ELR (cell line): ENCODE results near the gene CACNA1B.

ENCODE experiments used
- DNase-seq: peaks from one replicate; pipeline ENCODE4 v3.0.0-alpha.2; 2015; ENCODE audit warnings: low read depth

CACNA1B gene

DNA sequence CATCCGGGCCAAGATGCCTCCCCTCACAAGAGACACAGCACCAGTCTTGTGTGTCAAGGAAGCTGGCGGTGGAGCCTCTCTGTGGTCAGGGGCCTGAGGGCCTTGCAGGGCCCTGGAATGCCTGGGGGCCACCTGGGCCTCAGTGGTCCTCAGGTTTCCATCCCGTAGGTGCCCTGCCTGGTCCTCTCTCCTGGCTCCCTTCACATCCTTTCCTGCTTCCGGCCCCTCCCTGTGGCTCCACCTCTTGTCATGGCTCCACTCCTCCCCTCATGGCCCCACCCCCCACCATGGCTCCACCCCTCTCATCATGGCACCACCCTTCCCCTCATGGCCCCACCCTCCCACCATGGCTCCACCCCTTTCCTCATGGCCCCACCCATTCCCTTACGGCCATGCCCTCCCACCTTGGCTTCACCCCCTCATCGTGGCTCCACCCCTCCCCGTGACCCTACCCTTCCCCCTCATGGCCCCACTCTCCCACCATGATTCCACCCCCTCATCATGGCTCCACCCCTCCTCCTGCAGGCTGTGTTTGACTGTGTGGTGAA is 175.8 kb downstream of the CACNA1B start:
- DNase-seq: no peak

DNA sequence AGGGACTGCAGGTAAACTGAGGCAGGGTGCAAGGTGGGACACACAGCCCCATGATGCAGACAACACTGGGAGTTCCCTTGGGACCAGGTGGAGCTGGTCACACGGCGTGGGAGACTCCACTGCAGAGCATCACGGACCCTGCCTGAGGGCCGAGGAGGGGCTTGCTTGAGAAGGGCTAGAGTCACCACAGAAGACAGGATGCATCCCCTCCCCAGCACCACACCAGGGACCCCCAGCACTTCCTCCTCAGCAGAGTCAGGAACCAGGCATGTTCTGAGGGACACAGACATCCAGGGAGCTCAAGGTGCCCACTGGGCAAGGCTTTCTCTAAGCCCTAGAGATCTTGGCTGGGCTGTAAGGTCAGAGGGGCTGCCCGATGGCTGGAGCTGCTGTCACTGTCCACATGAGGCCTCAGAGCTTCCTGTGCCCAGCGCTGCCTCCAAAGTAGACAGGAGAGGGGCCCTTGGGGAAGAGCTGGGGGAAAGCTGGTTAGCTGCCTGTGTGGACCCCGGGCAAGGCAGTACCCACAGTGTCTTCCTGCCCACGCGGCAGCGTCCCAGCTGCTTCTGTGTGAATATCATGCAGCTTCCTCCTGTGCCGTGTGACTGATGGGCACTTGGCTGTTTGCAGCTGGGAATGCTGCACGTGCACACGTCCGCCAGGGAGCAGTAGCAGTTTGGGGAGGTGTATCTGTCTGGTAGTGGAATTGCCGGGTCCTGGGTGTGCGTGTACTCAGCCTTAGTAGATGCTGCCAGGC is 176.6 kb downstream of the CACNA1B start:
- no peak for DNase-seq

DNA sequence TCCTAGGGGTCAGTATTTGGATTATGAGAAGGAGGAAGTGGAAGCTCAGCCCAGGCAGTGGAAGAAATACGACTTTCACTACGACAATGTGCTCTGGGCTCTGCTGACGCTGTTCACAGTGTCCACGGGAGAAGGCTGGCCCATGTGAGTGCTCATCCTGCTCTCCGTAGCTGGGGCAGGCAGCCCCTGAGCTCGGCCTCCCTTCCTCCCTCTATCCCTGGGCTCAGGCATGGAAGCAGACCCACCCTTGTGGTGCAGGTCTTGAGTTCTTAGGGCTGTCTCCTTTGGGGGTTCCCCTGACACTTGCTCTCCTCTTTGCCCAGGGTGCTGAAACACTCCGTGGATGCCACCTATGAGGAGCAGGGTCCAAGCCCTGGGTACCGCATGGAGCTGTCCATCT is 180.1 kb downstream of the CACNA1B start:
- DNase-seq: no peak

DNA sequence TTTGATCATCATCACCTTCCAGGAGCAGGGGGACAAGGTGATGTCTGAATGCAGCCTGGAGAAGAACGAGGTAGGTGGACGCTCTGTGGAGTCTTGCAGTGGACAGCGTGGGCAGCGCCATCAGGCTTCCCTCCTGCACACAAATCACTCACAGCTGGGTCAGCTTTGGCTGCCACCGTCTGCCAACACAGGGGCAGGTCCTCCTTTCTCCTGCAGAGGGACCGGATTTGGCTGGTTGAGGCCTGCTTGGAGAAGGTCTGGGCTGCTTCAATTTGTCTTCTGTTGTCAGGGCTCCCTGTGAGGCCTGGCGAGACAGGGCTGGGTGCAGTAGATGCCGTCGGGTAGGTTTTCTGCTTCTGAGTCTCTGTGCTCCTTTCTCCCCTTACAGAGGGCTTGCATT is 180.6 kb downstream of the CACNA1B start:
- DNase-seq: no peak

DNA sequence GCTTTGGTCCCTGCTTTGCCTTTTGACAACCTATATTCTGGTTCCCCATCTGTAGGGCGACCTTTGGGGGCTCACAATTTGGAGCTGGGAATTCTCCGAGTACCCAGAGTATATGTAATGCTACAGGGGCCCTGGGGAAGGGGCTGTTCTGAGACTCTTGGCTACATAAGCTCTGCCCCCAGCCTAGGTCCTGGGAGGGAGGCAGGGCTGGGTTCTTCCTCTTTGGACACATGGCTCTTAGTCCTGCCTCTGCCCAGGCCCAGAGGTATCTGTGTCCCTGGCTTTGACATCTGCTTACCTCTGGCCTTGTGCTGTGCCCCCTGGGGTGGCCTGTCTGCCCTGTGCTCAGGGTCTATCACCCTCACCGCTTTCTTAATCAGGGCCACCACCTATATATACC is 181.6 kb downstream of the CACNA1B start:
- DNase-seq: no peak

DNA sequence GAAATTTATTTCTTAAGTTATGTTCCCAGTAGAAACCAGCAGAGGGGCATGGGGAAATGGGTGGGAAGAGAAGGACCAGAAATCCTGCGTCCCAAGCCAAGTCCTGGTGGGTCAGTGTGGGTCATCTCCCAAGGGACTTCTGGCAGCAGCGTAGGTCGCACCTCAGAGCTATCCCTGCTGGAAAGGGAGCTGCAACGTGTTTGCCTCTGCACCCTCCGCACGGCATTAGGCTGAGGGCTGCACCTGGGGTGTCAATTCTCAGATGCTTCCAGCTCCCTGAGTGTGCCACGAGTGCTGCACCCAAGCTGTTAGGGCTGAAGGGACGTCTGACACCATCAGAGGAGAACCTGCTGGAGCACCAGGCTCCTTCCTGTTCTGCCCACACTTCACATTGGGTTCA is 182.8 kb downstream of the CACNA1B start:
- no peak for DNase-seq

DNA sequence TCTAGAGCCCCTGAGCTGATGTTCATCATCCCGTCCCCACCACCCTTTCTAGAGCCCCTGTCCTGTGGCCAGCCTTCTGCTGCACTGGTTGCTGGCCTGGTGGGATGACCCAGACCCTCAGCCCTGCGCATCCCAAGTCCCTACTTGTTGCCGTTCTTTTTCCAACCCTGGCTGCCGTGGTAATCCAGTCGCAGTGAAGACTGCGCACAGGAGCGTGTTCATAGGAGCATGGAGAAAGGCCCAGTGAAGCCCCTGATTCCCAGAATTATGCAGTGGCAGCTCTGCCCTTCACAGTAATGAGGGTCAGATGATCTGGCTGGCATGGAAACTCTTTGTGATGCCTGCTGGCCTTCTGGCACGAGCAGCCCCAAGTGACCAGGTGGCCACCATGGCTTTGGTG is 183.3 kb downstream of the CACNA1B start:
- DNase-seq: no peak

DNA sequence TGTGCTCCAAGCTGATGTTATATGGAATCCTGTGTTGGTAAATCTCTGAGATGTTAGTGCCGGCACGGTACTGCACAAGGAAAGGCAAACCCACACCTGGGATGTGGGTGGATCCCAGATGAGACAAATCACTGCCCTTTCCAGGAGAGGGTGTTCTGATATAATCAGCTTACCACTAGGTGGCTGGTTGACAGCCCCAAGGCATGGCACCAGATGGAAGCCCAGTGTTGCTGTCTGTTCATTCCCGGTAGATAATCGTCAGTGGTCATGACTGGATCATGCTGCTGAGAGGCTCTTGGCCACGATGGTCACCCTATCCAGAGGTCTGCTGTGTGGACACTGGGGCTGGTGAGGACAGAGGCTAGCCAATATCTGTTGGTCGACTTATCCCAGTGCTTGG is 184.0 kb downstream of the CACNA1B start:
- no peak for DNase-seq

DNA sequence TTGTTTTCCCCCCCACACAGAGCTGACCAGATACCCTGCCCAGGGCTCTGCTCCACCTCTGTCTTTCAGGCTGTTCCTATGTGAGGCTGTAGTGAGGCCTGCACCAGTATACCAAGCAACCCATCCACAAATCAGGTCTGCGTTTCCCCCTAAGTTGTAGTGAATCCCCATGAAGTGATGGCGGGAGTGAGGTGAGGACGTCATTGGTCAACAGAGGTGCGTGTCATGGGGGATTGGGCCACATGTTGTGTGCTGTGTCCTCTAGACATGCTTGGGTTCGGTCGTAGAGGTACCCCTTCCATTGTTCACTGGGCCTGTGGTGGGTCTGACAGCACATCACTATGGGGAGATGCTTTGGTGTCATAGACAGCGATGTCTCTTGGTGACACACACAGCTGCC is 184.6 kb downstream of the CACNA1B start:
- DNase-seq: no peak

DNA sequence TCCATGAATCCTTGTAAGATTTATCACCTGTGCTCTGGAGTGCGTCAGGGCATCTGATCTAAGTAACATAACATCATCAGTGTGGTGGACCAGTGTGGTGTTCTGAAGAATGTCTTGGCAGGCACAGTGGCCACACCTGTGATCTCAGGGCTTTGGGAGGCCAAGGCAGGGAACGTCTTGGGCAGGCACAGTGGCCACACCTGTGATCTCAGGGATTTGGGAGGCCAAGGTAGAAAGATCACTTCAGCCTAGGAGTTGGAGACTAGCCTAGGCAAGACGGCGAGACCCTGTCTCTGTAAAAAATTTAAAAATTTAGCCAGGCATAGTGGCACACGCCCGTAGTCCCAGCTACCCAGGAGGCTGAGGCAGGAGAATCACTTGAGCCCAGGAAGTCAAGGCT is 185.5 kb downstream of the CACNA1B start:
- no peak for DNase-seq

DNA sequence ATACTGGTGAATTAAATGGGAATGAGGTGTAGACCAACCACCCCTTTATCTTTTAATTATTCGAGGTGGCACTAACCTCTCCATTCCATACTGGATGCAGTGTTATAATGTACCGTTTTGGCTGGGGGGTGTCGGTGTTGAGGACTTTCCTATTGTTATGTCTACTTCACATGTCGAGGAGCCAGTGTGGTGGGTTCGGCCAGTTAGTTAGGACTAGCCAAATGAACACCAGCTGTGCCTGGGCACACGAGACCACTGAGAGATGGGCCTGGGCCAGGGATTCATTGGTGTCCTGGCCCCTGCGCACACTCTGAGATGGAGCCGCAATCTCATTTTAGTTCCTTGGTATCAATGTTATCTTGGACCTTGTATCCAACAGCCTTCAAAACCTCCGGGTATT is 186.2 kb downstream of the CACNA1B start:
- DNase-seq: no peak

DNA sequence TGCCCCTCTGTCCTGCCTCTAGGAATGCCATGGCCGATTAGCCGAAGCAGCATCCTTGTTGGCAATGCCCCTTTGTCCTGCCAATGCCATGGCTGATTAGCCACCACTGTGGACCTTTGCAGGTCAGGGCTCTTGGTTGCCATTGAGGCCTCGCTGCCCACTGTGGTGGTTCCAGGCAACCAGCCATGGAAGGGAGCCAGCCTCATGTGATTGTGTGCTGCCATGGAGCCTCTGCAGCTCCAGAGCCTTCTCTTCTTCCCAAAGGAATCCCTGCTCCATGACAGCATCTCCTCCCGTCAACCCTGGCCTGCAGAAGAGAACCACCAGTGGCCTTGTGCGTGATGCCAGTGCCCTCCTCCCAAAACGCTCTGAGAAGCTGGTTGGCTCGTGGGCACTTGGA is 187.0 kb downstream of the CACNA1B start:
- no peak for DNase-seq

DNA sequence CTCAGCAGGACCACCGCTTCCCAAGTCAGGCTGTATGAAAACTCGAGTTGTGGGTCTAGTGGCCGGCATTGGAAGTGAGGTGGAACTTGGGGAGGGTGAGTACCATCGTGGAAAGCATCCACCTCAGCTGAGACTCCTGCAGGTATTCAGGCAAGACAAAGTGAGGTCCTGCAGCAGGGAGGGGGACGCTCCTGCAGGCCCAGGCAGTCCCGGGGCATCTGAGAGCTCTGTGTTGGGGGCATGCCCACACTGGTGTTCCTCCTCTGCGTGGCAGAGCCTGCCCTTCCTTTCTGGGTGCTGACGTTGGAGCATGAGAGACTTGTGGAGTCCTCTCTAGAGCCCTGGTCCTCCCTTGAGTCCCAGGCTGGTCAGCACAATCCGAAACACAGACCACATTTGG is 187.7 kb downstream of the CACNA1B start:
- no peak for DNase-seq

DNA sequence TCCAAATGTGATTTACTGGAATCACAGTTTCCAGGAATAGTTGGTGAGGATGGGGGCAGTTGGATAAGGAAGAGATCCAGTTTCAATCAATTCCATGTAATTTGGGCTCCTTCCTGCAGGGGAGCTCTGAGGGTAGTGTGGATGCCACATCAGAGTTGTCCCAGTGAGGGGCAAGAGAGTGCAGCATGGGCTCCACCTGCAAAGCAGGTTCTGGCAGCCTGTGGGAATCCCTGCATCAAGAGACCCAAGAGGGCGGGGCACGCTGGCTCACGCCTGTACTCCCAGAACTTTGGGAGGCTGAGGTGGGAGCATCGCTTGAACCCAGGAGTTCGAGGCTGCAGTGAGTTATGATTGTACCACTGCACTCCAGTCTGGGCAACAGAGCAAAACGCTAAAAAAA is 188.5 kb downstream of the CACNA1B start:
- DNase-seq: no peak

DNA sequence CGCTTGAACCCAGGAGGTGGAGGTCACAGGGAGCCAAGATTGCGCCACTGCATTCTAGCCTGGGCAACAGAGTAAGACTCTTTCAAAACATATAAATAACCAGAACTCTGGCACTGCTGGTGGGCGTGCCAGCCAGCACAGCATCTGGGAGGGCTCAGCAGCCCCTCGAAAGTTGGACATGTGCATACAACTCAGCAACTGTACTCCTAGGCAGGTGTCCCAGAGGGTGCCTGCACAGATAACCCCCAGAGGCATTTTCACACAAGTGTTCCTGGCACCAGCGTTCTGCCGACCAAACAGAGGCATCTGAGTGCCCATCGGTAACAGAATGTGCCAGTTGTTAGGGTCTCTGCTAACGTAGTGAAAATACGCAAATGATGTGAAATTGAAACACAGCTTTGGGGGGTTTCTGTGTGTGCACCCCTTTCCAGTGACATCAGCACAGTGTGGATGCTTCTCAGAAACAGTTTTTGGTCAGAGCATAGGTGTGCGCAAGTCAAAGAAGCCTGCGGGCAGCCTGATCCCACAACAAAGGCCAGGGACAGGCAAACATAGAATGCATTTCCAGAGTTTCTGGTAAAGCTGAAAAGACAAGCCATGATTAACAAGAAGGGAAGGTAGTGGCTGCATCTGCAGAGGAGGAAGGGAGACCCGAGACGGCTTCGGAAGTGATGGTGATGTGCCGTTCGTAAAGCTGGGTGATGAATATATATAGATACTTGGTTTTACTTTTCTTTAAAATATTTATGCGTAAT is 190.2 kb downstream of the CACNA1B start:
- no peak for DNase-seq

DNA sequence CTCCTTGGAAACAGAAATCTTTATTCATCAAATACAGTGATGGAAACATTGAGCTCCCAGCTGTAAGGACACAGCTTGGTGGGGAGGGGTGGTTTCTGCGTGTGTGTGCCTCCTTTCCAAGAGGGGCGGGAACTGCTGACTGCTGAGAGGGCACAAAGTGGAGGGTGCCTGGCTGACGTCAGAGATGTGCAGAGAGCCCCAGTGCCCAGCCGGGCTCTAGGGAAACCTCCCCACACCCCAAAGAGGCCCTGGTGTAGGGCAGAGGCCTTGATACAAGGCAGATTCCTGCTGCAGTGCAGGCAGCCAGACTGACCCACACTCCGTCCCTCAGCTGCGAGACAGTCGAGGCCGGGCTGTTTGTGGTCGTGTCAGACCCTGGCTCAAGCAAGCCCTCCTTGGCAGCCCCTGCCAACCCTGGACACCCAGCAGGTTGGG is 191.0 kb downstream of the CACNA1B start:
- no peak for DNase-seq

DNA sequence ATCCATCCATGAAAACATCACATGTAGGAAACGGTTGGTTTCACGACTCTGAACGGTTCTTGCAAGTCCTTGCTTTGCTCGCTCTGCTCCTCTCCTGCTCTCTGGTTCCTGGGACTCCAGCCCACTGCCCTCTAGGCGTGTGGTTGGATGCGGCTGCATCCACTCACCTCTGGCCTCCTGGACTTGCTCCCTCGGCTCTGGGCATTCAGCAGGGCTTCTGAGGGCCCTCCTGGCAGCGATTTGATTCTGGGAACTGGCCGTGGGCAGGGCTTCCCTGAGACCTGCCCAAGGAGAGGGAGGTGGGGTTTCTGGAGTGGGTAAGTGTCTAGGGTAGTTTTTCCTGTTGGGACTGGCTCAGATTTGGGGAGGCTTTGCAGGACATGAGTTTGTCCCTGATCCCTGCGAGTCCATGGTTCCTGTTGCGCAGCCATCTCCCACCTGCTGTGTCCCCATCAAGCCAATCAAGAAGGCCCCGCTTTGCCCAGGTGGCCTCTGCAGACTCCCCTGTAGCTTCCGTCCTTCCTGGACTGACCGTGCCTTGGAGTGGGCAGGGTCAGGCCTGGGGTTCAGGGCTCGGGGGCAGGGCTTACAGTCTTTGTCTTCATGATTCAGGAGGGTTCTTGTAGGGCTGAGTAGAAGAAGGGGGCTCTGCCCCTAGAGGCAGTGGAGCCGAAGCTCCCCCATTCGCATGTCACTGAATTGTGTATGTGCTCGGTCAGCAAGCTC is 192.3 kb downstream of the CACNA1B start:
- no peak for DNase-seq

DNA sequence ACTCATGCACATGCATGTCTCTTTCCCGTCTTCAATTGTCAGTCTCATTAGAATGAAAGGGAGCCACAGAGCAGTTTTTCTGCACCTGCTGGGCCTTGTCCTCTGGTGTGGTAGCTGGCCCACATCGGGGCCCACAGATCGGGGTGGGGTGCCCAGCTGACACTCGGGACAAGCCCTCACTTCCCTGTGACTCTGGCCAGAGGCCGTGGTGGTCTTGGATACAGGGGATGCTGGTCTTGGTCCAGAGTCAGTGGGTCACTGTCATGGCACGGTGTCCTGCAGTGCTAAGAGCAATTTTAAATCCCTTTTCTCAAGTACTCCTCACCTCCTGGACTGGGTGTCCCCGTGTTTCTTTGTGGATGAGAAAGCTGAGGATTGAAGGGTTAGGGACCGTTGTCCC is 193.2 kb downstream of the CACNA1B start:
- DNase-seq: no peak

DNA sequence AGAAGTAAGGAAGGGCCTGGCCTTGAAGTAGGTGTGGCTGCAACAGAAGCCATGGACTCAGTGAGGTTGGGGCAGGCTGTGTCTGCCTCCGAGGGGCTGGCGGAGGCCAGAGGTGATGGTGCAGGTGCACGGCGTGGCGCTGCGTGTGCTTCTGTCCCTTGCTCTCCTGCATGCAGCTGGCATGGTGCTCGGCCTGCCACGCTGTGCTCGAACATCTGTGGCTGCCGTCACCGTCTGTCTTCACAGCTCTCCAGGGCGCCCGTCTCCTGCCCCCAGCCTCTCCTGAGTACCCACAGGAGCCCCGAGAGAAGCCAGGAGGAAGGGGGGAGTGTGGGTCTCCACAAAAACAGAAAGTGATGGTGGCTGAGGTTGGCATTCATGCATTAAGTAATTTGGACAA is 193.7 kb downstream of the CACNA1B start:
- DNase-seq: no peak

DNA sequence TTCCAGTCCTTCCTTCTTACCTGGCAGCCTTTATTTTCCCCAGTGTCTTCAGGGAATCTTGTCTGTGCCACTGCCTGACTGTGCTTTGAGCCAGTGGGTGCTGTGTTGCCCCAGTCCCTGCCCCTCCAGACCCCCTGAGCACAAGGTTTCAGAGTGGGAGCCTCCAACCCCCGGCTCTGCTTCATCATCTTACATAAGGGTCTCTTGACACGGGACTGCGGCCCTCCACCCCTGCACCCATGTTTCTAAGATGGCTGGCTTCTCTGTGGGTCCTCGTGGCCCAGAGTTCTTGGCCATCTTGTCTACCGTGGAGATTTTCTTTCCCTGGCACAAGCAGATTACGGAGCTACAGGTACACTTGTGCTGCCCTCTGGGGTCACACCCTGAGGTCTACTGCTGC is 194.1 kb downstream of the CACNA1B start:
- no peak for DNase-seq

DNA sequence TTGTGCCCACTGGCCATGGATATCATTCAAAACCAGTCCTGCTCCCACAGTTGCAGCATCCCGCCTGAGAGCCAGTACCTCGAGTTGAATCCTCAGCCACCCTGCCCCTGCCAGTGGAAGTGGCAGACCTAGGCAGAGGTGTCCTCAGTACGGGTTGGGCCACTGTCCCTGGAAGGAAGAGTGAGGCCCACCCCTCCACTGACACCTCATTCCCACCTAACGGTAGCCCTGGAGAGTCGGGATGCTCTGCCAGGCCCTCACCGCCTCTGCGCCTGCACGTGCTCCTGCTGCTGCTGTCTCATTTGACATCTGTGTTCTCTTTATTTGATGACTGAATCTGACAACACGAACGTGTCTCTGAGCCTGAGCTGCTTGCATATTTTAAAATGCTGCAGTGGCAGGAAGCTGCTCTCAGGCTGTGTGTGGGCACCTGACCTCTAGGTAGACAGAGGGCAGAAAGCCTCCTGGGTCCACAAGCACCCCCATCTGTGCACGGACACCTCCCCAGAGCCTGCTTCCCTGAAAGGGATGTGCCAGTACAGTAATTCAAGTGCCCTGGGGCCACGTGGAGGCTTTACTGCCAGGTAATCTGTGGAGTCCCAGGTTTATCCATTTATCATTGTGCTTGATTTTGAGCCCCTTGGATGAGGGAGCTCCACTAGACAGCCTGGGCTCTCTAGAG is 194.7 kb downstream of the CACNA1B start:
- no peak for DNase-seq

DNA sequence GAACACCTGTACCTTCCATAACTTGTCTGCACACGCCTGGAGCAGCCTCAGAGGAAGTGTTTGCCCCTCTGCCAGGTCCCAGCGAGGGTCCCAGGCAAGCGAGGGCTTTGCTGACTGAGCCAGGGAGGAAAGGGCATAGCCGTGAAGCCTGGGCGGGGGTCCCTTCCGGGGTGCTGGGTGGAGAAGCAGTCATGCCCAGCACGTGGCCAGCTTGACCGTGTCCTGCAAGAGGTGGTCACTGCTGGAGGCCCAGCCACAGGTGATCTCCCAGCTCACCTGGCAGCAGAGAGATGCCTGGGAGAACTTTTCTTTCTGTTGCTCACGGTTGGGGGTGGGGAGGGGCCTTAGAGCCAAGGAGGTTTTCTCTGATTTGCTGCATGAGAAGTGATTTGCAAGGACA is 195.3 kb downstream of the CACNA1B start:
- no peak for DNase-seq
